Transverse colon (tissue), 4 donors: ENCODE results near the gene ZFAND3.

Experiments used
- CTCF ChIP-seq, 5 experiments: fragments of 200-600 bp in 3 of 5; fragments of 450-650 bp in 2 of 5; sonication (generic) in 3 of 5; IDR thresholded peaks; 1 replicate in 2 of 5; 2 replicates in 3 of 5; pipeline ENCODE4 v1.5.1; 2016 to 2017; ENCODE audit warnings: antibody characterized with exemption in 5 of 5, inconsistent platforms in 3 of 5, mild to moderate bottlenecking in 2 of 5, moderate library complexity in 1 of 5
- POLR2A ChIP-seq: fragments of 450-650 bp; IDR thresholded peaks from one replicate; pipeline ENCODE4 v1.6.1; 2016; ENCODE audit warnings: antibody characterized with exemption, mild to moderate bottlenecking, moderate library complexity
- POLR2AphosphoS5 ChIP-seq, 3 donors: sonication (generic); formaldehyde crosslinking; IDR thresholded peaks; one replicate each; pipeline ENCODE4 v1.6.1; 2016; ENCODE audit warnings: antibody characterized with exemption in 3 of 3

- TF ChIP-seq CTCF (IDR thresholded peaks at IDR 0.05) (no peak), POLR2A (no peak), POLR2AphosphoS5 (IDR thresholded peaks at IDR 0.05) (no peak)
Measured at GRCh38 chr6:38063973-38064372, 244.4 kb downstream of the ZFAND3 start.
